Endodermal cell (in vitro differentiated cells): ENCODE measurements around the gene NETO2. TPM values are rescaled to one million over a fixed set of nuclear protein-coding genes. Genes with fewer than 3 reads are reported as not detected.
"Not testable (repeated sequence)": the region's sequence is repeated elsewhere in the genome, so short reads cannot be mapped to it uniquely, and the experiment has no call there.

Source experiments
- DNase-seq: peaks from one replicate; pipeline ENCODE4 v3.0.0-alpha.2; 2017
- H3K27ac ChIP-seq: 2 replicates; pipeline ENCODE4 v1.5.1; 2013; ENCODE audit warnings: mild to moderate bottlenecking, low read depth, low read length, moderate library complexity
- H3K27me3 ChIP-seq: 2 replicates; pipeline ENCODE4 v1.6.1; 2013; ENCODE audit warnings: mild to moderate bottlenecking, low read length, moderate library complexity; ENCODE audit not compliant: insufficient read depth, control insufficient read depth, poor library complexity, severe bottlenecking
- H3K36me3 ChIP-seq: 2 replicates; pipeline ENCODE4 v1.7.0; 2013; ENCODE audit warnings: mild to moderate bottlenecking, low read length, moderate library complexity; ENCODE audit not compliant: control insufficient read depth, insufficient read depth
- H3K4me1 ChIP-seq: one replicate; pipeline ENCODE4 v1.7.0; 2013; ENCODE audit warnings: low read length; ENCODE audit not compliant: control insufficient read depth, insufficient read depth
- H3K4me3 ChIP-seq: 2 replicates; pipeline ENCODE4 v1.5.1; 2013; ENCODE audit warnings: mild to moderate bottlenecking, low read length, moderate library complexity
- H3K9ac ChIP-seq: 2 replicates; pipeline ENCODE4 v1.6.1; 2013; ENCODE audit warnings: mild to moderate bottlenecking, low read length, moderate library complexity; ENCODE audit not compliant: poor library complexity, severe bottlenecking; ENCODE audit errors: extremely low read depth
- H3K9me3 ChIP-seq: 2 replicates; pipeline ENCODE4 v1.6.1; 2013; ENCODE audit warnings: mild to moderate bottlenecking, low read length, moderate library complexity; ENCODE audit not compliant: control insufficient read depth
- H3K27ac Mint-ChIP-seq: 2 replicates; pipeline ENCODE4 v1.8.0; 2020; ENCODE audit warnings: mixed read lengths
- H3K27me3 Mint-ChIP-seq: 2 replicates; pipeline ENCODE4 v1.8.0; 2021; ENCODE audit warnings: mild to moderate bottlenecking, mixed read lengths; ENCODE audit not compliant: insufficient read depth
- H3K36me3 Mint-ChIP-seq: 2 replicates; pipeline ENCODE4 v1.8.0; 2020; ENCODE audit warnings: low read depth, mixed read lengths
- H3K4me1 Mint-ChIP-seq: 2 replicates; pipeline ENCODE4 v1.8.0; 2020; ENCODE audit warnings: mixed read lengths
- H3K4me3 Mint-ChIP-seq: 2 replicates; pipeline ENCODE4 v1.8.0; 2020; ENCODE audit warnings: mild to moderate bottlenecking, moderate library complexity, mixed read lengths
- H3K9me3 Mint-ChIP-seq: 2 replicates; pipeline ENCODE4 v1.8.0; 2020; ENCODE audit warnings: mild to moderate bottlenecking, mixed read lengths
- CTCF ChIP-seq: fragments of 200-600 bp; sonication (generic); conservative IDR thresholded peaks from 2 replicates; pipeline ENCODE4 v1.5.0; 2021; ENCODE audit warnings: antibody characterized with exemption, mild to moderate bottlenecking
- WGBS, 2 experiments: methylation state at CpG; one replicate each; pipeline versions ENCODE4 v1.1.5 to v1.1.7; 2013; ENCODE audit warnings: missing lambda C conversion rate in 2 of 2, mixed read lengths in 1 of 2; ENCODE audit not compliant: insufficient coverage in 1 of 2, insufficient read length in 1 of 2; 5-methylcytosine and 5-hydroxymethylcytosine counted together
- total RNA-seq, 2 donors: library from RNA; stranded (reverse); fragmentation: NEBNext Ultra II Directional in 1 of 2; extraction: Animal tissue kit (Norgen Biotek cat#: 25700) in 1 of 2; gene quantifications; 2 replicates in 1 of 2; 3 replicates in 1 of 2; pipeline ENCODE4 v1.2.1, GENCODE V29; 2021

The NETO2 gene
- total RNA-seq, 2 donors from 2014 or later: 18.4 to 36.3 TPM

GRCh38 chr16:47113130-47113529 is 30.6 kb downstream of the NETO2 start:
- Histone ChIP-seq H3K4me3 (no peak overlapping the region), H3K4me1 (no peaks in the 10 kb centered on the region), H3K9me3 (no peaks in the 10 kb centered on the region), H3K27me3 (no peaks in the 10 kb centered on the region), H3K36me3 (peaks cover 49% of the 10 kb centered on the region), H3K9ac (no peak overlapping the region), H3K27ac (no peak overlapping the region)
- no peak overlapping the region for H3K27ac Mint-ChIP-seq
- no peak for TF ChIP-seq CTCF
- DNase-seq: no peak
- 90 to 91% methylated on average over 2 of the region's 2 CpGs for WGBS, 2 experiments
- no peaks in the 10 kb centered on the region for H3K4me1 Mint-ChIP-seq
- H3K4me3 Mint-ChIP-seq: no peak overlapping the region
- H3K9me3 Mint-ChIP-seq: no peaks in the 10 kb centered on the region
- peaks cover 40% of the 10 kb centered on the region for H3K36me3 Mint-ChIP-seq
- no peaks in the 10 kb centered on the region for H3K27me3 Mint-ChIP-seq

- Histone ChIP-seq H3K9me3 (no peaks in the 10 kb centered on the region), H3K4me1 (no peaks in the 10 kb centered on the region), H3K27ac (no peak overlapping the region), H3K9ac (no peak overlapping the region), H3K36me3 (peaks cover 46% of the 10 kb centered on the region), H3K4me3 (no peak overlapping the region), H3K27me3 (no peaks in the 10 kb centered on the region)
- no peaks in the 10 kb centered on the region for H3K9me3 Mint-ChIP-seq
- no peaks in the 10 kb centered on the region for H3K4me1 Mint-ChIP-seq
- DNase-seq: no peak
- peaks cover 38% of the 10 kb centered on the region for H3K36me3 Mint-ChIP-seq
- no peak overlapping the region for H3K4me3 Mint-ChIP-seq
- H3K27me3 Mint-ChIP-seq: no peaks in the 10 kb centered on the region
- TF ChIP-seq CTCF: peak; percentile 61
- no peak overlapping the region for H3K27ac Mint-ChIP-seq
- 93 to 96% methylated on average over 2 to 3 of the region's 3 CpGs for WGBS, 2 experiments
Observed at GRCh38 chr16:47110939-47111338, 32.8 kb downstream of the NETO2 start.

- Mint-ChIP-seq H3K9me3 (no peaks in the 10 kb centered on the region), H3K36me3 (peaks cover 37% of the 10 kb centered on the region), H3K27ac (no peak overlapping the region), H3K4me3 (no peak overlapping the region), H3K27me3 (no peaks in the 10 kb centered on the region), H3K4me1 (no peaks in the 10 kb centered on the region)
- H3K9me3 ChIP-seq: no peaks in the 10 kb centered on the region
- H3K36me3 ChIP-seq: peaks cover 49% of the 10 kb centered on the region
- H3K9ac ChIP-seq: no peak overlapping the region
- TF ChIP-seq CTCF: no peak
- H3K4me3 ChIP-seq: no peak overlapping the region
- no peaks in the 10 kb centered on the region for H3K27me3 ChIP-seq
- no peak overlapping the region for H3K27ac ChIP-seq
- no peak for DNase-seq
- H3K4me1 ChIP-seq: no peaks in the 10 kb centered on the region
- WGBS, 2 experiments: 96 to 100% methylated on average over 5 of the region's 5 CpGs
Observed at GRCh38 chr16:47109361-47109760, 34.4 kb downstream of the NETO2 start.

- not testable (repeated sequence) for H3K27ac Mint-ChIP-seq, H3K4me3 Mint-ChIP-seq
- H3K36me3 Mint-ChIP-seq: peaks cover 73% of the 10 kb centered on the region
Observed at GRCh38 chr16:47102921-47103320, 40.8 kb downstream of the NETO2 start.

GRCh38 chr16:47097154-47097553 is 46.6 kb downstream of the NETO2 start:
- not testable (repeated sequence) for H3K27me3 Mint-ChIP-seq, H3K27ac Mint-ChIP-seq, H3K4me3 ChIP-seq, H3K4me1 ChIP-seq, H3K9me3 Mint-ChIP-seq, H3K27ac ChIP-seq, H3K4me1 Mint-ChIP-seq, H3K9me3 ChIP-seq, H3K9ac ChIP-seq, H3K4me3 Mint-ChIP-seq, H3K27me3 ChIP-seq
- H3K36me3 Mint-ChIP-seq: peaks cover 57% of the 10 kb centered on the region
- H3K36me3 ChIP-seq: peaks cover 36% of the 10 kb centered on the region
- 85 to 100% methylated on average over 2 to 6 of the region's 6 CpGs for WGBS, 2 experiments
- DNase-seq: peak; percentile 49

More at GRCh38 chr16:47102921-47103320, 40.8 kb downstream of the NETO2 start:
- H3K4me1 ChIP-seq, DNase-seq, H3K4me3 ChIP-seq, H3K27me3 Mint-ChIP-seq, H3K27me3 ChIP-seq, H3K4me1 Mint-ChIP-seq, H3K27ac ChIP-seq, H3K9ac ChIP-seq, H3K9me3 ChIP-seq: not testable (repeated sequence)
- peaks cover 12% of the 10 kb centered on the region for H3K9me3 Mint-ChIP-seq
- 86 to 91% methylated on average over 1 to 4 of the region's 4 CpGs for WGBS, 2 experiments
- H3K36me3 ChIP-seq: peaks cover 55% of the 10 kb centered on the region
